Neural cell (in vitro differentiated cells): ENCODE measurements around the gene OLFM1.

Source experiments
- EP300 ChIP-seq: fragments of 450-650 bp; conservative IDR thresholded peaks from 2 replicates; pipeline ENCODE4 v1.6.1; 2014; ENCODE audit warnings: antibody characterized with exemption, mild to moderate bottlenecking, moderate library complexity; ENCODE audit not compliant: poor library complexity, severe bottlenecking
- EZH2 ChIP-seq: fragments of 200-600, 300-800 bp; shearing (Covaris generic), sonication (generic); IDR thresholded peaks from 2 replicates; pipeline ENCODE4 v1.6.1; 2014; ENCODE audit warnings: antibody characterized with exemption, low read length, borderline replicate concordance, mild to moderate bottlenecking; ENCODE audit not compliant: insufficient read depth, poor library complexity, severe bottlenecking
- POLR2AphosphoS5 ChIP-seq: IDR thresholded peaks from 2 replicates; pipeline ENCODE4 v1.6.1; 2012
- RAD21 ChIP-seq: fragments of 450-650 bp; conservative IDR thresholded peaks from 2 replicates; pipeline ENCODE4 v1.6.1; 2014; ENCODE audit warnings: antibody characterized with exemption, mild to moderate bottlenecking, moderate library complexity
- TF ChIP-seq, protein P1 (sequence below): IDR thresholded peaks from 2 replicates; pipeline ENCODE4 v1.6.1; 2012; ENCODE audit warnings: borderline replicate concordance
- TF ChIP-seq, protein P2 (sequence below): fragments of 450-650 bp; IDR thresholded peaks from 2 replicates; pipeline ENCODE4 v1.5.1; 2014; ENCODE audit warnings: antibody characterized with exemption, mild to moderate bottlenecking, moderate library complexity; ENCODE audit not compliant: poor library complexity, severe bottlenecking

DNA sequence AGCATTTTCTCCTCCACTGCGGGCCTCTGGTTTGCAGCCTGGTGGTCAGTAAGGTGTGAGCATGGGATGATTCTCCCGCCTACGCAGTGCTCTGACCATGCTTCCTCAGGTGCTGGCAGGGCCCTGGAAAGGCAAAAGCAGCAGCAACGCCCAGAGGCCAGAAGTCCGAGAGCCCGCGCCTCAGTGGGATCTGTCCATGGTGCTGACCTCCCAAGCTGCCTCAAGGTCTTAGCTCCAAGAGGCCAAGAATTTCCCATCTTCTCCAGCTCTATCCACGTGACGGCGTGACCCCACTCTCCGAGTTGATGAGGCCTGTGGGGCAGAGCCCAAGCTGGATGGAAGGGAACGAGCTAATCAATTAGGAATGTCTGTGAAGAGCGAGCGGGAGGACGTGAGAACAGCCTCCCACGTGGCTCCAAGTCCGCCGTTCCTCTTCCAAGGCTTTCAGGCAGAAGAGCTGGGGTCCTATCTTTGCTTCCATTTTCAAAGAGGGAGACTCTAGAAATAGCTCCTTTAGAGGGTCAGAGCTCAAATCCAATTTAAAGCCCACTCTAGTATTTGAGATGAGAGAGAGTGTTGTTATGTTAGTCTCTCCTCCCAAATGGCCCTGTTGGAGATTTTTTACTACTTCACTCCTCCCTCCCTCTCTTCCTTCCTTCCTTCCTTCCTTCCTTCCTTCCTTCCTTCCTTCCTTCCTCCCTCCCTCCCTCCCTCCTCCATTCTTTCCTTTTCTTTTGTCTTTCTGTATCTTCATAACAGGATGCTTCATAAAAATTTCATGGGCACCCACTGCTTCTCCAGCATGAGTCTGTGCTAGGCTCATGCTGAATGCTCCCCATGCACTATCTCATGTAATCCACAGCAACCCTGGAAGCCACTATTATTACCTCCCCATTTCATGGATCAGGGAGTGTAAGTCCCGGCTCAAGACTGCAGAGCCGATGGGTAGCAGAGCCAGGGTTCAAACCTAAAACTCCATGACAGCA is 69.3 kb downstream of the OLFM1 start:
- TF ChIP-seq, protein P1, sequence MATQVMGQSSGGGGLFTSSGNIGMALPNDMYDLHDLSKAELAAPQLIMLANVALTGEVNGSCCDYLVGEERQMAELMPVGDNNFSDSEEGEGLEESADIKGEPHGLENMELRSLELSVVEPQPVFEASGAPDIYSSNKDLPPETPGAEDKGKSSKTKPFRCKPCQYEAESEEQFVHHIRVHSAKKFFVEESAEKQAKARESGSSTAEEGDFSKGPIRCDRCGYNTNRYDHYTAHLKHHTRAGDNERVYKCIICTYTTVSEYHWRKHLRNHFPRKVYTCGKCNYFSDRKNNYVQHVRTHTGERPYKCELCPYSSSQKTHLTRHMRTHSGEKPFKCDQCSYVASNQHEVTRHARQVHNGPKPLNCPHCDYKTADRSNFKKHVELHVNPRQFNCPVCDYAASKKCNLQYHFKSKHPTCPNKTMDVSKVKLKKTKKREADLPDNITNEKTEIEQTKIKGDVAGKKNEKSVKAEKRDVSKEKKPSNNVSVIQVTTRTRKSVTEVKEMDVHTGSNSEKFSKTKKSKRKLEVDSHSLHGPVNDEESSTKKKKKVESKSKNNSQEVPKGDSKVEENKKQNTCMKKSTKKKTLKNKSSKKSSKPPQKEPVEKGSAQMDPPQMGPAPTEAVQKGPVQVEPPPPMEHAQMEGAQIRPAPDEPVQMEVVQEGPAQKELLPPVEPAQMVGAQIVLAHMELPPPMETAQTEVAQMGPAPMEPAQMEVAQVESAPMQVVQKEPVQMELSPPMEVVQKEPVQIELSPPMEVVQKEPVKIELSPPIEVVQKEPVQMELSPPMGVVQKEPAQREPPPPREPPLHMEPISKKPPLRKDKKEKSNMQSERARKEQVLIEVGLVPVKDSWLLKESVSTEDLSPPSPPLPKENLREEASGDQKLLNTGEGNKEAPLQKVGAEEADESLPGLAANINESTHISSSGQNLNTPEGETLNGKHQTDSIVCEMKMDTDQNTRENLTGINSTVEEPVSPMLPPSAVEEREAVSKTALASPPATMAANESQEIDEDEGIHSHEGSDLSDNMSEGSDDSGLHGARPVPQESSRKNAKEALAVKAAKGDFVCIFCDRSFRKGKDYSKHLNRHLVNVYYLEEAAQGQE: peak; percentile 85
- TF ChIP-seq EZH2 (no peak), RAD21 (no peak), POLR2AphosphoS5 (no peak), EP300 (no peak)
- TF ChIP-seq, protein P2, sequence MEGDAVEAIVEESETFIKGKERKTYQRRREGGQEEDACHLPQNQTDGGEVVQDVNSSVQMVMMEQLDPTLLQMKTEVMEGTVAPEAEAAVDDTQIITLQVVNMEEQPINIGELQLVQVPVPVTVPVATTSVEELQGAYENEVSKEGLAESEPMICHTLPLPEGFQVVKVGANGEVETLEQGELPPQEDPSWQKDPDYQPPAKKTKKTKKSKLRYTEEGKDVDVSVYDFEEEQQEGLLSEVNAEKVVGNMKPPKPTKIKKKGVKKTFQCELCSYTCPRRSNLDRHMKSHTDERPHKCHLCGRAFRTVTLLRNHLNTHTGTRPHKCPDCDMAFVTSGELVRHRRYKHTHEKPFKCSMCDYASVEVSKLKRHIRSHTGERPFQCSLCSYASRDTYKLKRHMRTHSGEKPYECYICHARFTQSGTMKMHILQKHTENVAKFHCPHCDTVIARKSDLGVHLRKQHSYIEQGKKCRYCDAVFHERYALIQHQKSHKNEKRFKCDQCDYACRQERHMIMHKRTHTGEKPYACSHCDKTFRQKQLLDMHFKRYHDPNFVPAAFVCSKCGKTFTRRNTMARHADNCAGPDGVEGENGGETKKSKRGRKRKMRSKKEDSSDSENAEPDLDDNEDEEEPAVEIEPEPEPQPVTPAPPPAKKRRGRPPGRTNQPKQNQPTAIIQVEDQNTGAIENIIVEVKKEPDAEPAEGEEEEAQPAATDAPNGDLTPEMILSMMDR: no peak
